ENCODE data around the gene CPN2.

Gene CPN2

DNA sequence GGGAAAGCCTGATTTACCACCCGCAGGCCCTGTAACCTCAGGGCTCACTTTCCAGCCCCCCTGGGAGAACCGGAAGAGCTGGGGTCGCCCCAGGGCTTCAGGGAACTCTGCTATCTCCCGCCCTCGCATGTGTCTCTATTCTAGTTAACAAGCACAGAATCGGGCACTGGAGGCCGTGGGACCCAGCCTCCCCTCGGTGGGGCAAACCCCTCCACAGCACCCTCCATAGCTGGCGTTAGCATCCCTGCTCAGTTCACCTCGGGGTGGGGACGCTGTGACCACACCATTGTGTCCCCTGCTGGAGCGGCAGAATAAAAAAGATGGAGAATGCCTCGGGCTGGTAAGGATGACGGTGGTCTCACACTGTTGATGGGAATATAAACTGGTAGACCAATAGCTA is 21.9 kb upstream of the CPN2 start:
- Histone ChIP-seq H3K27me3 (ENCODE audit: control insufficient read depth in 1 of 2, insufficient read depth in 2 of 2, low read length in 2 of 2) (peaks cover 18 to 22% of the 10 kb centered on the region in 2 donors), H3K36me3 (ENCODE audit: control insufficient read depth in 1 of 2, insufficient read depth in 2 of 2, low read length in 2 of 2) (no peaks in the 10 kb centered on the region), H3K9me3 (ENCODE audit: control insufficient read depth in 1 of 2, low read length in 2 of 2) (no peaks in the 10 kb centered on the region), H3K4me1 (ENCODE audit: control insufficient read depth in 1 of 2, insufficient read depth in 2 of 2, low read length in 2 of 2) (no peaks in the 10 kb centered on the region), H3K4me3 (ENCODE audit: low read depth in 1 of 2, low read length in 2 of 2) (no peak overlapping the region), H3K27ac (ENCODE audit: low read depth, low read length) (no peak overlapping the region), H3K9ac (ENCODE audit: low read depth in 1 of 2, low read length in 2 of 2) (no peak overlapping the region)

DNA sequence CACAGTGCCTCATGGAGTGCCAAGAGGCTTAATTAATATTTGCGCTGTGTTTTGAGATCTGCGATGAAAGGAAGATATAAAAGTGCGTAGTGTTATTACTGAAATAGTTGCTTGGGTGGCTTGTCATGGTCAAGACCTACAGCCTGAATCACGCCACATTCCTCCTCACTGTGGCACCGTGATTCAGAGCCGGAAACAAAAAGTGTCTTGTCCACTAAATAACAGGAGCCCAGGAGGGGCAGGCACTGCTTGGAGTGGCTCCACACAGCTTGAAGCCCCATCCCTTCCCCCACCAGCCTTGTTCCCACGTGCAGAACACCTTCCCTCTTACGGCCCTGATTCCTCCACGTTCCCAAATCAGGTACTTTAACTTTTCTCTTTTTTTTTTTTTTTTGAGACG is 19.6 kb upstream of the CPN2 start:
- Histone ChIP-seq H3K4me1 (ENCODE audit: control insufficient read depth in 1 of 2, insufficient read depth in 2 of 2, low read length in 2 of 2) (no peaks in the 10 kb centered on the region), H3K9me3 (ENCODE audit: control insufficient read depth in 1 of 2, low read length in 2 of 2) (no peaks in the 10 kb centered on the region), H3K36me3 (ENCODE audit: control insufficient read depth in 1 of 2, insufficient read depth in 2 of 2, low read length in 2 of 2) (no peaks in the 10 kb centered on the region), H3K27me3 (ENCODE audit: control insufficient read depth in 1 of 2, insufficient read depth in 2 of 2, low read length in 2 of 2) (peaks cover 18 to 24% of the 10 kb centered on the region in 2 donors), H3K27ac (ENCODE audit: low read depth, low read length) (no peak overlapping the region), H3K9ac (ENCODE audit: low read depth in 1 of 2, low read length in 2 of 2) (no peak overlapping the region), H3K4me3 (ENCODE audit: low read depth in 1 of 2, low read length in 2 of 2) (no peak overlapping the region)

DNA sequence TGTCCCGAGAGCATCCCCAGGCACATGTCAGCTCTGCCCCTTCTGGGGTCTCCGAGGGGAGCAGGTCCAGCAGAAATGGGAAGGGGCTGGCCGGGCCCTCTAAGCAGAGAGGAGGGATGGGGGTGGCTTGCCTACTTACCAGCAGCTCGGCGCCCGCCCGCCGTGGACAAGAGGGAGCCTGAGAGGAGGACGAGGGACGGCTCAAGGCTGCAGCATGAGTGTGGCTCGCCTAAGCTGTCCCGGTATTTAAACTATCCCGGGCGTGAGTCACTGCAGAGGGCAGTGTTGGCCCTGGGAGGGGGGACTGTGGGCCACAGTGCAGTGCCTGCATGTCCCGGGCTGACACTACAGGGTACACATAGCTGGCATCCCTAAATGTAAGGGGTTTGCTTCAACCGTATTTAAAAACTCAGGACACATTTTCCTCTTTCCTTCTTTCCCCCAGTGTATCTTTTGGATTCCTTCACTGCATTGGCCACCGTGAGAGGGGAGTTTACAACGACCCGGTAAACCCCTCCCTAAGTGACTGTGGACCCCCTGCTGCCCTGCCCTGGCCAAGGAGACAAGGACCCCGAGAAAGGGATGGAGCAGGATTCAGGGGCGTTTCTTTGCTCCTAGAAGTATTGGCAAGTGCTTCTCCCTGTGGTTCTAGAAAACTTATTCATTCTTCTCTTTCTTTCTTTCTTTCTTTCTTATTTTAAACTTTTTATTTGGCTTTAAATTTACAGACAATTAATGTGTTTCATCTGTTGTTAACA is 18.6 kb upstream of the CPN2 start, which contains the start of gene LRRC15:
Gene LRRC15, minus strand, starts transcription at position 222 of the 758 bp plus-strand sequence. CDS start 8,700 bp downstream, outside the sequence.
- no peak within 1 kb of the TSS for H3K4me3 ChIP-seq (ENCODE audit: low read depth in 1 of 2, low read length in 2 of 2)
- H3K9ac ChIP-seq (ENCODE audit: low read depth in 1 of 2, low read length in 2 of 2), result no peak within 1 kb of the TSS
- no peak within 1 kb of the TSS for H3K27ac ChIP-seq (ENCODE audit: low read depth, low read length)
- no peaks in the 10 kb centered on the region for H3K9me3 ChIP-seq (ENCODE audit: control insufficient read depth in 1 of 2, low read length in 2 of 2)
- H3K27me3 ChIP-seq (ENCODE audit: control insufficient read depth in 1 of 2, insufficient read depth in 2 of 2, low read length in 2 of 2), result peaks cover 18 to 24% of the 10 kb centered on the region in 2 donors
- H3K4me1 ChIP-seq (ENCODE audit: control insufficient read depth in 1 of 2, insufficient read depth in 2 of 2, low read length in 2 of 2), result peaks cover 0 to 4% of the 10 kb centered on the region in 2 donors
- no peaks in the 10 kb centered on the region for H3K36me3 ChIP-seq (ENCODE audit: control insufficient read depth in 1 of 2, insufficient read depth in 2 of 2, low read length in 2 of 2)

DNA sequence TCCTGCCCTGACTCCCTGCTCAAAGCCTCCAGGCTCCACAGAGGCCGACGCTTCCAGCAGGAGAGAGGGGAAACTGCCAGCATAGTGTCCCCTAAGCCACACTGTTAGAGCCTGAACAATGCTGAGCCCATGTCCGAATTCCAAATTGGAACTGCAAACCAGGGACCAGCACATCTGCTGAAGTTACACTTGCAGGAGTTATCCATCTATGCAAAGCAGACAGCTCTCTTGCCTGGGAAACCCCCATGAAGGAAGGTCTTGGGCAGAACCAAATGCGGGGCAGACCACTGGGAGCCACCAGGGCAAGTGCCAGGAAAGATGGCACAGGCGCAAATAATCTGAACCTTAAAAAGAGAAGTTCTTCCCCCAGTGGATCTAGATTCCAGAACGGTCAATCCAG is 17.8 kb upstream of the CPN2 start:
- no peaks in the 10 kb centered on the region for H3K36me3 ChIP-seq (ENCODE audit: control insufficient read depth in 1 of 2, insufficient read depth in 2 of 2, low read length in 2 of 2)
- H3K4me3 ChIP-seq (ENCODE audit: low read depth in 1 of 2, low read length in 2 of 2), result no peak overlapping the region
- no peak overlapping the region for H3K9ac ChIP-seq (ENCODE audit: low read depth in 1 of 2, low read length in 2 of 2)
- peaks cover 0 to 4% of the 10 kb centered on the region in 2 donors for H3K4me1 ChIP-seq (ENCODE audit: control insufficient read depth in 1 of 2, insufficient read depth in 2 of 2, low read length in 2 of 2)
- no peaks in the 10 kb centered on the region for H3K9me3 ChIP-seq (ENCODE audit: control insufficient read depth in 1 of 2, low read length in 2 of 2)
- peaks cover 18 to 24% of the 10 kb centered on the region in 2 donors for H3K27me3 ChIP-seq (ENCODE audit: control insufficient read depth in 1 of 2, insufficient read depth in 2 of 2, low read length in 2 of 2)
- H3K27ac ChIP-seq (ENCODE audit: low read depth, low read length), result no peak overlapping the region

DNA sequence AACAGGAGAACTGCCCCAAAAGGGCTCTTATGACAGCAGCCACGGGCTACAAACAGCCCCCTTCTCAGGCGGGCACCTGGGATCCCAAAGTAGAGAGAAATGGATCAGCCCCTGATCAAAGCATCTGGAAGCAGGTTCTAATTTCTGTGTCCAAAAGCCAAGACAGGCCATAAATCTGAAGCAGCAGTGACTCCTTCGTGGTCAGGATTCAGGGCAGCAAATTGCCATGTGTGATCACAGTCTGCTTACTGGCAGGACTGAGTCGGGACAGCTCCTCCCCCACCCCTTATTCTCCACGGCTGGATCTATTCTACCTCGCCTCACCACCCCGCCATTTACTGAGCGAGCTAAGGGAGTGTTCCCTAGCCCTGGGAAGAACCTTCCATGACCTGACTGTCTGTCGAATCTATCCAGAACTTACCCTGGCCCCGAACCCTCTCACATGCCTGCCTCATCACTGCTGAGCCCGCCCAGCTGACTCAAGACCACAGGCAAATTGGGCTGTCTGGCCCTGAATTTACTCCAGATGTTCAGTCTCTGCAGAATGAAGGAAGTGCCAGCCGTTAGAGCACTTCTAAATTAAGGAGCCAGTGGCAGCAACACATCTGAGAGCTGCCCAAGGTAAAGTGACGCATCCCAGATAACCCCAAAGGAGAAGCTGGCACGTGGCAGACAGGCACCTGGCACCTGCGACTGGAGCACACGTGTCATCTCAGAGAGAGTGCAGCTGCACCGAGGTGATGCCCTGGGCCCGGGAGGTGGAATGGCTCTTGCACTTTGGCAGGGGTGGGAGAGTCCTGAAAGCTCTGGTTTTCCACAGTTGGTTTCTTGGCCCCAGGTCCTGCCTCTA is 17.1 kb upstream of the CPN2 start:
- peaks cover 0 to 4% of the 10 kb centered on the region in 2 donors for H3K4me1 ChIP-seq (ENCODE audit: control insufficient read depth in 1 of 2, insufficient read depth in 2 of 2, low read length in 2 of 2)
- peaks cover 18 to 24% of the 10 kb centered on the region in 2 donors for H3K27me3 ChIP-seq (ENCODE audit: control insufficient read depth in 1 of 2, insufficient read depth in 2 of 2, low read length in 2 of 2)
- no peaks in the 10 kb centered on the region for H3K36me3 ChIP-seq (ENCODE audit: control insufficient read depth in 1 of 2, insufficient read depth in 2 of 2, low read length in 2 of 2)
- no peak overlapping the region for H3K4me3 ChIP-seq (ENCODE audit: low read depth in 1 of 2, low read length in 2 of 2)
- no peak overlapping the region for H3K27ac ChIP-seq (ENCODE audit: low read depth, low read length)
- H3K9ac ChIP-seq (ENCODE audit: low read depth in 1 of 2, low read length in 2 of 2), result no peak overlapping the region
- H3K9me3 ChIP-seq (ENCODE audit: control insufficient read depth in 1 of 2, low read length in 2 of 2), result no peaks in the 10 kb centered on the region

DNA sequence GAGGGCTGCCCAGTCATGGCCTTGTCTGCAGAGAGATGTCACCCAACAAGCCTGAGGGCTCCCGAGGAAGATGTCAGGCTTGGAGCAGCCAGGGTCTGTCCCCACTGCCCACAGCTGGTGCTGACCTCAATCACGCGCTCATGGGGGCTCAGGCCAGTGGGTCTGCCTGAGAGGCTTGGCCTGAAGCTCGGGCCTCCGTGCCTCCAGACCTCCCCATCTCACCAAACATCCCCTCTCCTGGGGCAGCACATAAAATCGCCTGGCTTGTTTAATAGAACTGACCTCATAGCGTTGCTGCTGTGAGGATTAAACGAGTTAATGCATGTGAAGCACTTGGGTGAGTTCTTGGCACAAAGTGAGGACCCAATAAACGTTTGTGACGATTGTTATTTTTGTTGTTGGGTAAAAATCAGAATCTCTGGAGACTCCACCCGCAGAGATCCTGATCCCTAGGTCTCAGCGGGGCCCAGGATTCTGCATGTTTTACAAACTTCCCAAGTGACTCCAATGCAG is 14.9 kb upstream of the CPN2 start:
- H3K27me3 ChIP-seq (ENCODE audit: control insufficient read depth in 1 of 2, insufficient read depth in 2 of 2, low read length in 2 of 2), result peaks cover 18 to 24% of the 10 kb centered on the region in 2 donors
- no peak overlapping the region for H3K9ac ChIP-seq (ENCODE audit: low read depth in 1 of 2, low read length in 2 of 2)
- H3K36me3 ChIP-seq (ENCODE audit: control insufficient read depth in 1 of 2, insufficient read depth in 2 of 2, low read length in 2 of 2), result no peaks in the 10 kb centered on the region
- peaks cover 0 to 4% of the 10 kb centered on the region in 2 donors for H3K4me1 ChIP-seq (ENCODE audit: control insufficient read depth in 1 of 2, insufficient read depth in 2 of 2, low read length in 2 of 2)
- no peaks in the 10 kb centered on the region for H3K9me3 ChIP-seq (ENCODE audit: control insufficient read depth in 1 of 2, low read length in 2 of 2)
- H3K27ac ChIP-seq (ENCODE audit: low read depth, low read length), result no peak overlapping the region
- no peak overlapping the region for H3K4me3 ChIP-seq (ENCODE audit: low read depth in 1 of 2, low read length in 2 of 2)

DNA sequence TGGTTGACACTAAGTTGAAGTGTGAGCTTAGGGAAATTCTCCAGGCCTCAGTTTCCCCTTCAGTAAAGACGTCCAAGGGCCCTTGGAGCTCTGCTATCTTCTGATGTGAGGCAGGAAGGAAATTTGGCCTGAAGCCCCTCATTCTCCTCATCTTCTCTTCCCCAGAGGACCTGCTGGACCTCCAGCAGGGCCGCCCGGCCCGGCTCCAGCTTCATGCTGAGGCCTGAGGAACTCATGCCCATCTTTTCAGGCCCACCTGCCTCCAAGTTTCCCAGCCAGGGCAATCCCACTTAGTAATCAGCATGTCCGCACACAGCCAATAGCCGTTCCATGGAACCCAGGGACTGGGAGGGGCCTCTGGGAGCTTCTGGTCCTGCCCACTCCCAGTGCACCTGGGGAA is 14.4 kb upstream of the CPN2 start:
- Histone ChIP-seq H3K27me3 (ENCODE audit: control insufficient read depth in 1 of 2, insufficient read depth in 2 of 2, low read length in 2 of 2) (peaks cover 18 to 22% of the 10 kb centered on the region in 2 donors), H3K9me3 (ENCODE audit: control insufficient read depth in 1 of 2, low read length in 2 of 2) (no peaks in the 10 kb centered on the region), H3K4me1 (ENCODE audit: control insufficient read depth in 1 of 2, insufficient read depth in 2 of 2, low read length in 2 of 2) (peaks cover 0 to 4% of the 10 kb centered on the region in 2 donors), H3K27ac (ENCODE audit: low read depth, low read length) (no peak overlapping the region), H3K4me3 (ENCODE audit: low read depth in 1 of 2, low read length in 2 of 2) (no peak overlapping the region), H3K36me3 (ENCODE audit: control insufficient read depth in 1 of 2, insufficient read depth in 2 of 2, low read length in 2 of 2) (no peaks in the 10 kb centered on the region), H3K9ac (ENCODE audit: low read depth in 1 of 2, low read length in 2 of 2) (no peak overlapping the region)

DNA sequence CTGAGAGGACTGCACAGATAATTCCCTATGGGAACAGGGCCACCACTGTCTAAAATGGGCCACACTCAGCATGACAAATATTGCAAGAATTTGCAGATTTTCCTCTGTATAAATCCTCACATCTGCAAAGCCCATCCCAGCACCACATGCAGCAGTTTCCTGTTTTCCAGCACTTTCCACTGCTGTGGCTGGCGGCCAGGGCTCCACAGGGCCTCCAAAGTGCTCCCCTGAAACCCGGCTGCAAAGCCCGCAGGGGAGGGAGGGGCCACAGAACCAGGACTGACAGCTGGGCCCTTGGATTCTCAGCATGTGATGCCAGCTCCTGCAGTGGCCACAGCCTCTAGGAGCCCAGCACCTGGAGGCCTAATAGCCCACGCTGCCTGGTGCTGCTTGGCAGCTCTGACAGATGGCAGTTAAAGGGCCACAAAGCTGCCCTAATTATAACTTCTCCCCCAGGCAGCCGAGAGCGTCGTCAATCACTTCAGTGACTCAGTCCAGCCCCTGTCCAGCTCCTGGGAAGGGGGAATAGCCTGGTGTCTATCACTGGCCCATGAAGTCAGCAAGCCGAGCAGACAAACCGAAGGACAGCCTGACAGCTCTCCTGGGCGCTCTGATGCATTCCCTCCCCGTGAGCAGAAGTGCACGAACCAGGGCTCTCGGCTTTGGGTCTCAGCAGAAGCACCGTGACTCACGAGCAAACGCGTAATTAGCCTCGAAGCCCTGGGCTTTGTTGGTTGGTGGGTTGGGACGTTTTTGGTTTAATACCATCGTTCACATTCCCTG is 13.7 kb upstream of the CPN2 start:
- H3K4me3 ChIP-seq (ENCODE audit: low read depth in 1 of 2, low read length in 2 of 2), result no peak overlapping the region
- H3K4me1 ChIP-seq (ENCODE audit: control insufficient read depth in 1 of 2, insufficient read depth in 2 of 2, low read length in 2 of 2), result peaks cover 0 to 4% of the 10 kb centered on the region in 2 donors
- no peaks in the 10 kb centered on the region for H3K36me3 ChIP-seq (ENCODE audit: control insufficient read depth in 1 of 2, insufficient read depth in 2 of 2, low read length in 2 of 2)
- no peaks in the 10 kb centered on the region for H3K9me3 ChIP-seq (ENCODE audit: control insufficient read depth in 1 of 2, low read length in 2 of 2)
- peaks cover 16 to 21% of the 10 kb centered on the region in 2 donors for H3K27me3 ChIP-seq (ENCODE audit: control insufficient read depth in 1 of 2, insufficient read depth in 2 of 2, low read length in 2 of 2)
- H3K27ac ChIP-seq (ENCODE audit: low read depth, low read length), result no peak overlapping the region
- H3K9ac ChIP-seq (ENCODE audit: low read depth in 1 of 2, low read length in 2 of 2), result no peak overlapping the region

DNA sequence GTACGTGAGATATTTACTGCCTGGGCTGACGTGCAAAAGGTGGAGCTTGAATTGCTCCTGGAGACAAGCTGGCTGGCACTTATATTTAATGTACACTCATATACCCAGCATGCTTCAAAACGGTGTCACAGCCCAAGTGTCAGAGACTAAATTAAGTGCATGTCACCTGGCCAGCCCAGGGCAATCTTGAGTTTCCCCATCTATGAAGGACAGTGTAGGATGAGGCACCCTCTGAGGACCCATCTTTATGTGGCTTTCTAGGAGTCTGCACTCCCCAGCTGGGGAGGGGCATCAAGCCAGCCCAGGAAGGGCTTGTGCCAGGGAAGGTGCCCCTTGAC is 13.2 kb upstream of the CPN2 start:
- no peak overlapping the region for H3K27ac ChIP-seq (ENCODE audit: low read depth, low read length)

More for the DNA sequence above, 13.2 kb upstream of the CPN2 start:
- Histone ChIP-seq H3K9me3 (ENCODE audit: control insufficient read depth in 1 of 2, low read length in 2 of 2) (no peaks in the 10 kb centered on the region), H3K9ac (ENCODE audit: low read depth in 1 of 2, low read length in 2 of 2) (no peak overlapping the region), H3K4me1 (ENCODE audit: control insufficient read depth in 1 of 2, insufficient read depth in 2 of 2, low read length in 2 of 2) (peaks cover 0 to 4% of the 10 kb centered on the region in 2 donors), H3K36me3 (ENCODE audit: control insufficient read depth in 1 of 2, insufficient read depth in 2 of 2, low read length in 2 of 2) (no peaks in the 10 kb centered on the region), H3K27me3 (ENCODE audit: control insufficient read depth in 1 of 2, insufficient read depth in 2 of 2, low read length in 2 of 2) (peaks cover 11 to 17% of the 10 kb centered on the region in 2 donors), H3K4me3 (ENCODE audit: low read depth in 1 of 2, low read length in 2 of 2) (no peak overlapping the region)

Measured in duodenal mucosa (tissue), 2 donors.